Measurements from ENCODE around the gene AHCYL2. TPM values are rescaled to one million over a fixed set of nuclear protein-coding genes. Genes with fewer than 3 reads are reported as not detected.

The AHCYL2 gene
- polyA plus RNA-seq, 1 donor from 2014 or later: 39.9 TPM

GRCh38 chr7:129421717-129422250, 197.0 kb downstream of the AHCYL2 start:
- no peaks in the 10 kb centered on the region for H3K27me3 ChIP-seq (ENCODE audit: insufficient read depth, low read depth, low read length)
- H3K9me3 ChIP-seq (ENCODE audit: low read length): no peaks in the 10 kb centered on the region
- no peaks in the 10 kb centered on the region for H3K79me2 ChIP-seq (replicated peaks; ENCODE audit: insufficient read depth, low read length)
- no peaks in the 10 kb centered on the region for H4K20me1 ChIP-seq (ENCODE audit: insufficient read depth)
- H3K4me3 ChIP-seq (ENCODE audit: low read length): no peak overlapping the region
- H2AFZ ChIP-seq (ENCODE audit: low read depth, low read length): no peak overlapping the region
- TF ChIP-seq POLR2AphosphoS5 (IDR thresholded peaks at IDR 0.05) (no peak), TAF1 (IDR thresholded peaks at IDR 0.05; ENCODE audit: low read depth) (no peak), SMC3 (conservative IDR thresholded peaks at IDR 0.05; ENCODE audit: poor library complexity) (no peak), CTCF (IDR thresholded peaks at IDR 0.05; ENCODE audit: poor library complexity, severe bottlenecking) (no peak), EP300 (conservative IDR thresholded peaks at IDR 0.05; ENCODE audit: poor library complexity, severe bottlenecking) (no peak), MXI1 (conservative IDR thresholded peaks at IDR 0.05; ENCODE audit: poor library complexity, severe bottlenecking) (no peak), RAD21 (conservative IDR thresholded peaks at IDR 0.05) (no peak), EZH2 (IDR thresholded peaks at IDR 0.05; ENCODE audit: borderline replicate concordance, insufficient read depth, low read length, poor library complexity, severe bottlenecking) (no peak)
- TF ChIP-seq, protein P1, sequence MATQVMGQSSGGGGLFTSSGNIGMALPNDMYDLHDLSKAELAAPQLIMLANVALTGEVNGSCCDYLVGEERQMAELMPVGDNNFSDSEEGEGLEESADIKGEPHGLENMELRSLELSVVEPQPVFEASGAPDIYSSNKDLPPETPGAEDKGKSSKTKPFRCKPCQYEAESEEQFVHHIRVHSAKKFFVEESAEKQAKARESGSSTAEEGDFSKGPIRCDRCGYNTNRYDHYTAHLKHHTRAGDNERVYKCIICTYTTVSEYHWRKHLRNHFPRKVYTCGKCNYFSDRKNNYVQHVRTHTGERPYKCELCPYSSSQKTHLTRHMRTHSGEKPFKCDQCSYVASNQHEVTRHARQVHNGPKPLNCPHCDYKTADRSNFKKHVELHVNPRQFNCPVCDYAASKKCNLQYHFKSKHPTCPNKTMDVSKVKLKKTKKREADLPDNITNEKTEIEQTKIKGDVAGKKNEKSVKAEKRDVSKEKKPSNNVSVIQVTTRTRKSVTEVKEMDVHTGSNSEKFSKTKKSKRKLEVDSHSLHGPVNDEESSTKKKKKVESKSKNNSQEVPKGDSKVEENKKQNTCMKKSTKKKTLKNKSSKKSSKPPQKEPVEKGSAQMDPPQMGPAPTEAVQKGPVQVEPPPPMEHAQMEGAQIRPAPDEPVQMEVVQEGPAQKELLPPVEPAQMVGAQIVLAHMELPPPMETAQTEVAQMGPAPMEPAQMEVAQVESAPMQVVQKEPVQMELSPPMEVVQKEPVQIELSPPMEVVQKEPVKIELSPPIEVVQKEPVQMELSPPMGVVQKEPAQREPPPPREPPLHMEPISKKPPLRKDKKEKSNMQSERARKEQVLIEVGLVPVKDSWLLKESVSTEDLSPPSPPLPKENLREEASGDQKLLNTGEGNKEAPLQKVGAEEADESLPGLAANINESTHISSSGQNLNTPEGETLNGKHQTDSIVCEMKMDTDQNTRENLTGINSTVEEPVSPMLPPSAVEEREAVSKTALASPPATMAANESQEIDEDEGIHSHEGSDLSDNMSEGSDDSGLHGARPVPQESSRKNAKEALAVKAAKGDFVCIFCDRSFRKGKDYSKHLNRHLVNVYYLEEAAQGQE (IDR thresholded peaks at IDR 0.05; ENCODE audit: borderline replicate concordance): no peak
- peaks cover 9% of the 10 kb centered on the region for H3K36me3 ChIP-seq (ENCODE audit: insufficient read depth, low read length)
- no peaks in the 10 kb centered on the region for H3F3A ChIP-seq (ENCODE audit: insufficient read depth, low read length, poor library complexity, severe bottlenecking)
- H3K9ac ChIP-seq (ENCODE audit: low read length): no peak overlapping the region
- H3K27ac ChIP-seq (ENCODE audit: low read length): no peak overlapping the region
- H3K9me2 ChIP-seq (ENCODE audit: insufficient read depth, low read length): no peaks in the 10 kb centered on the region
- no peak overlapping the region for H3K4me2 ChIP-seq (ENCODE audit: low read length)

- H2AFZ ChIP-seq (ENCODE audit: low read depth, low read length): no peak overlapping the region
- no peaks in the 10 kb centered on the region for H3F3A ChIP-seq (ENCODE audit: insufficient read depth, low read length, poor library complexity, severe bottlenecking)
- no peak overlapping the region for H3K4me3 ChIP-seq (ENCODE audit: low read length)
- H3K4me2 ChIP-seq (ENCODE audit: low read length): no peak overlapping the region
- no peaks in the 10 kb centered on the region for H3K9me2 ChIP-seq (ENCODE audit: insufficient read depth, low read length)
- no peaks in the 10 kb centered on the region for H3K79me2 ChIP-seq (replicated peaks; ENCODE audit: insufficient read depth, low read length)
- no peaks in the 10 kb centered on the region for H4K20me1 ChIP-seq (ENCODE audit: insufficient read depth)
- TF ChIP-seq EP300 (conservative IDR thresholded peaks at IDR 0.05; ENCODE audit: poor library complexity, severe bottlenecking) (no peak), TAF1 (IDR thresholded peaks at IDR 0.05; ENCODE audit: low read depth) (no peak), EZH2 (IDR thresholded peaks at IDR 0.05; ENCODE audit: borderline replicate concordance, insufficient read depth, low read length, poor library complexity, severe bottlenecking) (no peak), SMC3 (conservative IDR thresholded peaks at IDR 0.05; ENCODE audit: poor library complexity) (no peak), MXI1 (conservative IDR thresholded peaks at IDR 0.05; ENCODE audit: poor library complexity, severe bottlenecking) (no peak), POLR2AphosphoS5 (IDR thresholded peaks at IDR 0.05) (no peak), CTCF (IDR thresholded peaks at IDR 0.05; ENCODE audit: poor library complexity, severe bottlenecking) (no peak)
- TF ChIP-seq, protein P1 (IDR thresholded peaks at IDR 0.05; ENCODE audit: borderline replicate concordance): no peak
- peaks cover 9% of the 10 kb centered on the region for H3K36me3 ChIP-seq (ENCODE audit: insufficient read depth, low read length)
- H3K27me3 ChIP-seq (ENCODE audit: insufficient read depth, low read depth, low read length): no peaks in the 10 kb centered on the region
- no peaks in the 10 kb centered on the region for H3K9me3 ChIP-seq (ENCODE audit: low read length)
- no peak overlapping the region for H3K9ac ChIP-seq (ENCODE audit: low read length)
- H3K27ac ChIP-seq (ENCODE audit: low read length): no peak overlapping the region
Measured at GRCh38 chr7:129422727-129423126, 197.9 kb downstream of the AHCYL2 start.

Data from neural cell (in vitro differentiated cells).